Loucy (cell line): ENCODE data around the gene ARIH2.

Experiments used
- CTCF ChIP-seq: fragments of 200-600 bp; sonication (generic); conservative IDR thresholded peaks from 2 replicates; pipeline ENCODE4 v1.5.1; 2014; ENCODE audit warnings: mild to moderate bottlenecking, antibody characterized with exemption, low read length
- EZH2phosphoT487 ChIP-seq: fragments of 200-600 bp; IDR thresholded peaks from 2 replicates; pipeline ENCODE4 v1.6.1; 2018; ENCODE audit warnings: antibody characterized with exemption, mild to moderate bottlenecking, moderate library complexity, borderline replicate concordance

- no peak for TF ChIP-seq CTCF
- no peak for TF ChIP-seq EZH2phosphoT487
Observed at GRCh38 chr3:49021213-49021812, 102.7 kb downstream of the ARIH2 start.
